Endothelial cell of umbilical vein (primary cell): Measurements from ENCODE around the gene TP73. TPM values are rescaled to one million over a fixed set of nuclear protein-coding genes. Genes with fewer than 3 reads are reported as not detected.

Experiments used
- BruUV-seq: library from RNA; stranded (reverse); fragments of 400-500 nt; replicated peaks from 2 replicates; lab custom pipeline; 2021; lab: Mats Ljungman, UMichigan
- CTCF ChIA-PET: fragments of 300-600, 350-600 bp; sonication (Branson Sonifier 250); formaldehyde crosslinking; loops from one replicate; lab custom pipeline; 2021; ENCODE audit warnings: antibody characterized with exemption, inconsistent platforms; lab: Charles Lee
- POLR2A ChIA-PET: fragments of 300-600, 350-600 bp; sonication (Branson Sonifier 250); formaldehyde crosslinking; loops from one replicate; lab custom pipeline; 2021; ENCODE audit warnings: antibody characterized with exemption, inconsistent platforms; lab: Charles Lee
- DNase-seq: peaks from one replicate; pipeline ENCODE4 v3.0.0-alpha.2; 2011; ENCODE audit warnings: low read depth, low spot score
- FAIRE-seq: peaks from 2 replicates; lab custom pipeline; 2011; peaks lifted over from hg19 to GRCh38; lab: Jason Lieb, UNC
- H2AFZ ChIP-seq: 2 replicates; pipeline ENCODE4 v1.6.0; 2012; ENCODE audit warnings: low read depth, low read length, control low read depth, inconsistent platforms
- H3K27ac ChIP-seq: 2 replicates; pipeline ENCODE4 v1.5.1; 2011; ENCODE audit warnings: low read depth, mild to moderate bottlenecking, control low read depth, low read length, moderate library complexity; ENCODE audit not compliant: insufficient read depth
- H3K27me3 ChIP-seq, 2 experiments: 2 replicates each; pipeline versions ENCODE4 v1.6.0 to v1.6.1; 2011; ENCODE audit warnings: low read length in 2 of 2, mixed read lengths in 1 of 2; ENCODE audit not compliant: control insufficient read depth in 2 of 2, insufficient read depth in 2 of 2
- H3K36me3 ChIP-seq, 2 experiments: 2 replicates in 1 of 2; 3 replicates in 1 of 2; pipeline ENCODE4 v1.5.1; 2011; ENCODE audit warnings: low read length in 2 of 2, mild to moderate bottlenecking in 1 of 2, moderate library complexity in 1 of 2; ENCODE audit not compliant: control insufficient read depth in 2 of 2, insufficient read depth in 2 of 2; ENCODE audit errors: extremely low read depth in 1 of 2
- H3K4me1 ChIP-seq: 3 replicates; pipeline ENCODE4 v1.5.1; 2011; ENCODE audit warnings: mild to moderate bottlenecking, low read length; ENCODE audit not compliant: control insufficient read depth, insufficient read depth; ENCODE audit errors: extremely low read depth
- H3K4me2 ChIP-seq: 2 replicates; pipeline ENCODE4 v1.6.1; 2011; ENCODE audit warnings: low read length, control low read depth, mixed read lengths; ENCODE audit not compliant: insufficient read depth
- H3K4me3 ChIP-seq, 3 experiments: fragments of 200-600 bp in 1 of 3; sonication (generic), shearing (Covaris generic) in 1 of 3; replicated peaks in 1 of 3; 2 replicates each; pipeline ENCODE4 v1.5.1; 2011 to 2016; ENCODE audit warnings: control low read depth in 3 of 3, low read length in 3 of 3, mild to moderate bottlenecking in 2 of 3, inconsistent platforms in 1 of 3, low read depth in 1 of 3, moderate library complexity in 1 of 3; ENCODE audit not compliant: insufficient read depth in 1 of 3
- H3K79me2 ChIP-seq: 2 replicates; pipeline ENCODE4 v1.6.0; 2012; ENCODE audit warnings: low read length, inconsistent platforms; ENCODE audit not compliant: control insufficient read depth, insufficient read depth
- H3K9ac ChIP-seq: replicated peaks from 2 replicates; pipeline ENCODE3; 2011; ENCODE audit warnings: low read length, control low read depth; ENCODE audit not compliant: insufficient read depth; ENCODE audit errors: extremely low read depth
- H3K9me1 ChIP-seq: replicated peaks from 3 replicates; pipeline ENCODE4 v1.6.0; 2011; ENCODE audit warnings: mild to moderate bottlenecking, low read length; ENCODE audit not compliant: control insufficient read depth, insufficient read depth; ENCODE audit errors: extremely low read depth
- H3K9me3 ChIP-seq: replicated peaks from 2 replicates; pipeline ENCODE4 v1.5.1; 2012; ENCODE audit warnings: low read length, inconsistent platforms; ENCODE audit not compliant: control insufficient read depth, insufficient read depth
- H4K20me1 ChIP-seq: replicated peaks from 2 replicates; pipeline ENCODE3; 2011; ENCODE audit warnings: mild to moderate bottlenecking, low read length; ENCODE audit not compliant: control insufficient read depth, insufficient read depth; ENCODE audit errors: extremely low read depth
- CTCF ChIP-seq, 2 donors: IDR thresholded peaks; 1 replicate in 1 of 2; 2 replicates in 1 of 2; pipeline ENCODE4 v1.5.1; 2011; ENCODE audit warnings: low read length in 2 of 2, mild to moderate bottlenecking in 2 of 2, moderate library complexity in 2 of 2, control low read depth in 1 of 2, inconsistent platforms in 1 of 2, low read depth in 1 of 2; ENCODE audit not compliant: insufficient read depth in 1 of 2; ENCODE audit errors: extremely low read depth in 1 of 2
- EZH2 ChIP-seq: IDR thresholded peaks from 2 replicates; pipeline ENCODE4 v1.6.1; 2012; ENCODE audit warnings: borderline replicate concordance, low read depth, mild to moderate bottlenecking, moderate library complexity, low read length, inconsistent platforms; ENCODE audit not compliant: severe bottlenecking
- FOS ChIP-seq: IDR thresholded peaks from 2 replicates; pipeline ENCODE4 v1.6.1; 2011; ENCODE audit warnings: mild to moderate bottlenecking, low read length, moderate library complexity, borderline replicate concordance; ENCODE audit not compliant: insufficient read depth
- GATA2 ChIP-seq: IDR thresholded peaks from 2 replicates; pipeline ENCODE4 v1.7.0; 2011; ENCODE audit warnings: low read depth, mild to moderate bottlenecking, moderate library complexity, mixed read lengths, low read length; ENCODE audit not compliant: insufficient read length, insufficient read depth
- MAX ChIP-seq: IDR thresholded peaks from 2 replicates; pipeline ENCODE4 v1.6.1; 2011; ENCODE audit not compliant: insufficient read depth, insufficient read length
- MYC ChIP-seq: IDR thresholded peaks from one replicate; pipeline ENCODE4 v1.6.1; 2011; ENCODE audit warnings: mild to moderate bottlenecking, low read depth, low read length
- POLR2A ChIP-seq: IDR thresholded peaks from 2 replicates; pipeline ENCODE4 v1.6.1; 2012; ENCODE audit warnings: low read depth, mild to moderate bottlenecking, control low read depth, low read length
- POLR2AphosphoS5 ChIP-seq: IDR thresholded peaks from 2 replicates; pipeline ENCODE4 v1.6.1; 2012; ENCODE audit warnings: low read depth, mild to moderate bottlenecking, control low read depth, low read length, moderate library complexity; ENCODE audit not compliant: insufficient read depth
- dilution Hi-C: fragments of 300-500 bp; cut with MboI; formaldehyde crosslinking; loops from one replicate; pipeline ENCODE4 v1.15.0; 2019; ENCODE audit warnings: low sequenced_read_pairs; ENCODE audit not compliant: extremely low pct_ligation_motif_present
- intact Hi-C: fragments of 100-400 bp; cut with micrococcal nuclease; formaldehyde crosslinking; loops from one replicate; pipeline ENCODE4 v1.10.0; 2022
- polyA plus RNA-seq, 4 experiments: library from polyadenylated mRNA; depleted of rRNA in 3 of 4; stranded (reverse) in 3 of 4; unstranded in 1 of 4; fragments of >200 nt; gene quantifications; 2 replicates each; pipeline versions ENCODE4 v1.2.1 to v1.2.3, GENCODE V29; 2011 to 2012; ENCODE audit warnings: missing spikeins in 1 of 4
- total RNA-seq: library from RNA; stranded (reverse); gene quantifications from 2 replicates; pipeline ENCODE4 v1.2.3, GENCODE V29; 2021

The TP73 gene
- total and polyA plus RNA-seq, 2 donors (not counting 3 experiments of a cell fraction or from before 2014, with no cell fraction given): 0.03 to 0.15 TPM

DNA sequence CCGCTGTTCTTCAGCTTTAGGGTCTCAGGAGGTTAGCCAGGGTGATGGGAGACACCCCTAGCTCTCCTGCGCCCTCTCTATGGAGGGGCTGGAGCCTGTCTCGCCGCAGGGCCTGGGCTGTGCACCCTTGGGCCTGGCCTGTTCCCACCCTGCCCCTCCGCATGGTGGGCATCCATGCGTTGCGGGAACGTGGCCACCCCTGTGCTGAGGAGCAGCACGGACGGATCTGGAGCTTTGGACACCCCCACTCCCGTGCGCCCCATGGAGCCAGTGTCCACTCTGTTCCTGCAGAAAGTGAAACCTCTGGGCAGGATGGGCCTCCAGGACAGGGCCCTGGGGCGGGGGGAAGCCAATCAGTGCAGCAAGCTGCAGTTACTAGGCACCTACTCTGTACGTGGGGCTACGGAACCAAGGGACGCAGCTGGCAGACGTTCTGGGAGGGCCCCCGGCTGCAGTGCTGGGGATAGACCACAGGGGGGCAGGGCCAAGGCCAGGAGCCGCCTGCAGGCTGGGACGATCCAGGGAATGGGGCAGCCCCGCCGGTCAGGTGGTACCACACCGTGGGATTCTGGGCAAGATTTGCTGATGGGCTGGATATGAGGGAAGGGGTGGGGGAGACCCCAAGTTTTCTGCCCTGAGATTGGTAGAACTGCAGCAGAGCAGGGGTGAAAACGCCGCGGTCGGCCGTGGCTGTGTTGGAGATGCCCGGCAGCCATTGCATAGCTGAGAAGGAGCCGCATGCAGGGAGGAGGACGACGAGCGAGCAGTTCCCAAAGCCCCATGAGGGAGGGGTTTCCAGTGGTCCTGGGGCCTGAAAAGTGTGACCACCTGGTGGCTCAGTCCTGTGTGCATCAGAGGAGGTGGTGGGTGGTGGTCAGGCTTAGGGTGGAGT lies 43.3 kb downstream of the TP73 start:
- Histone ChIP-seq H3K27ac (no peak overlapping the region), H3K9me1 (no peaks in the 10 kb centered on the region), H3K4me1 (no peaks in the 10 kb centered on the region), H3K4me2 (no peak overlapping the region), H3K36me3 (no peaks in the 10 kb centered on the region), H3K9ac (no peak overlapping the region), H4K20me1 (no peaks in the 10 kb centered on the region), H2AFZ (peak overlapping the region; percentile 42), H3K79me2 (no peaks in the 10 kb centered on the region), H3K4me3 (no peak overlapping the region), H3K9me3 (no peaks in the 10 kb centered on the region), H3K27me3 (no peaks in the 10 kb centered on the region)
- FAIRE-seq (peak; percentile 49), DNase-seq (peak; percentile 26)
- dilution Hi-C loops: no loop called here
- ChIA-PET POLR2A (no interaction called here), CTCF (interaction anchor here (0.6 to 1.8 kb wide), 13 partner anchors 9 to 222 kb away, joined by 3 to 31 read pairs (median 4); no protein-coding TSS in a partner anchor)
- intact Hi-C loops: loop anchor here (1.0 kb wide), 1 partner anchor 29 kb away; no protein-coding TSS in a partner anchor
- no peak for TF ChIP-seq MAX
- TF ChIP-seq CTCF (IDR thresholded peaks at IDR 0.05; ENCODE audit: extremely low read depth in 1 of 2, insufficient read depth in 1 of 2, low read depth in 1 of 2, low read length in 2 of 2): peak; percentile 72 to 86
- TF ChIP-seq POLR2A: no peak
- no TSS peak for BruUV-seq

GRCh38 chr1:3696689-3697088 lies 44.4 kb downstream of the TP73 start:
- intact Hi-C loops: no loop called here
- Histone ChIP-seq H3K27ac (no peak overlapping the region), H4K20me1 (no peaks in the 10 kb centered on the region), H3K4me3 (no peak overlapping the region), H3K9me3 (no peaks in the 10 kb centered on the region), H3K27me3 (no peaks in the 10 kb centered on the region), H3K36me3 (no peaks in the 10 kb centered on the region), H3K9me1 (no peaks in the 10 kb centered on the region), H3K4me1 (no peaks in the 10 kb centered on the region), H3K9ac (no peak overlapping the region), H2AFZ (no peak overlapping the region), H3K79me2 (no peaks in the 10 kb centered on the region), H3K4me2 (no peak overlapping the region)
- DNase-seq (no peak), FAIRE-seq (no peak)
- dilution Hi-C loops: no loop called here
- no TSS peak for BruUV-seq
- TF ChIP-seq FOS (no peak), EZH2 (no peak), POLR2A (no peak), GATA2 (no peak), CTCF (IDR thresholded peaks at IDR 0.05; ENCODE audit: extremely low read depth in 1 of 2, insufficient read depth in 1 of 2, low read depth in 1 of 2, low read length in 2 of 2) (no peak), POLR2AphosphoS5 (no peak), MYC (no peak)
- POLR2A ChIA-PET: no interaction called here
- CTCF ChIA-PET: interaction anchor here (1.1 kb wide), 1 partner anchor 14 kb away, joined by 4 read pairs; no protein-coding TSS in a partner anchor
